Astrocyte of the cerebellum (primary cell): ENCODE results near the gene TEX44.
"Not testable (repeated sequence)": the region's sequence is repeated elsewhere in the genome, so short reads cannot be mapped to it uniquely, and the experiment has no call there.

Source experiments
- DNase-seq: peaks from one replicate; pipeline ENCODE4 v3.0.0-alpha.2; 2011; ENCODE audit warnings: low read depth
- H3K4me3 ChIP-seq: 2 replicates; pipeline ENCODE4 v1.5.1; 2011; ENCODE audit warnings: mild to moderate bottlenecking, low read depth, low read length, moderate library complexity
- in situ Hi-C: cut with HindIII; loops from 2 replicates; pipeline ENCODE4 v1.10.0; 2017; ENCODE audit warnings: low sequenced_read_pairs
- TF ChIP-seq, protein P1 (sequence below): IDR thresholded peaks from 2 replicates; pipeline ENCODE4 v1.5.1; 2012; ENCODE audit warnings: low read length, low read depth, moderate library complexity, mild to moderate bottlenecking; ENCODE audit errors: missing control alignments

The TEX44 gene

DNA sequence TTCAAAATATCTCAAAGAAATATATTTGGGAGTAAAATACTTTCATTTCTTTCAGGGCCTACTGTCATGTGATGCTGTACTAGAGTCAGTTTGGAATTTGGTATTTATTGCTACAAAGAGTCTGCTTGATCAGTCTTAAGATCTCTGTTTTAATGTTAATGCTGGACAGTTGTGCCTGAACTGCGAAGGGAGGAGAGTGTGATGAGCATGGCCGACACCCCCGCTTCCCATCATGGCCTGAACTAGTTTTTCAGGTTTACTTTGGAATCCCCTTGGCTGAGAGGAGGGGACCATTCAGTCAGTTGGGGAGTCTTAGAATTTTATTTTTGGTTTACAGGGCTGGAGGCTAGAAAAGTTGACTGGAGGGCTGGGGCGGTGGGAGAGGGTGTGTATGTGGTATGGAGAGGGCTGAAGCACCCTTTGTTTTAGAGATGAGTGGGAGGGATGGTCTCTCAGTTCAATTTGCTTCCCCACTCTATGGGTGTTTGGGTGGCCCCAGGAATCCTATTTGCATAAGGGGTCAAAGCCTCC is 20.9 kb upstream of the TEX44 start:
- no peak for DNase-seq
- in situ Hi-C loops = no loop called here
- TF ChIP-seq, protein P1, sequence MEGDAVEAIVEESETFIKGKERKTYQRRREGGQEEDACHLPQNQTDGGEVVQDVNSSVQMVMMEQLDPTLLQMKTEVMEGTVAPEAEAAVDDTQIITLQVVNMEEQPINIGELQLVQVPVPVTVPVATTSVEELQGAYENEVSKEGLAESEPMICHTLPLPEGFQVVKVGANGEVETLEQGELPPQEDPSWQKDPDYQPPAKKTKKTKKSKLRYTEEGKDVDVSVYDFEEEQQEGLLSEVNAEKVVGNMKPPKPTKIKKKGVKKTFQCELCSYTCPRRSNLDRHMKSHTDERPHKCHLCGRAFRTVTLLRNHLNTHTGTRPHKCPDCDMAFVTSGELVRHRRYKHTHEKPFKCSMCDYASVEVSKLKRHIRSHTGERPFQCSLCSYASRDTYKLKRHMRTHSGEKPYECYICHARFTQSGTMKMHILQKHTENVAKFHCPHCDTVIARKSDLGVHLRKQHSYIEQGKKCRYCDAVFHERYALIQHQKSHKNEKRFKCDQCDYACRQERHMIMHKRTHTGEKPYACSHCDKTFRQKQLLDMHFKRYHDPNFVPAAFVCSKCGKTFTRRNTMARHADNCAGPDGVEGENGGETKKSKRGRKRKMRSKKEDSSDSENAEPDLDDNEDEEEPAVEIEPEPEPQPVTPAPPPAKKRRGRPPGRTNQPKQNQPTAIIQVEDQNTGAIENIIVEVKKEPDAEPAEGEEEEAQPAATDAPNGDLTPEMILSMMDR = no peak
- no peak overlapping the region for H3K4me3 ChIP-seq

GRCh38 chr2:231573096-231573495 is 19.6 kb upstream of the TEX44 start:
- no peak overlapping the region for H3K4me3 ChIP-seq
- no peak for DNase-seq
- in situ Hi-C loops = no loop called here
- TF ChIP-seq, protein P1 = no peak

- in situ Hi-C loops = no loop called here
Measured at GRCh38 chr2:231573698-231574421, 18.8 kb upstream of the TEX44 start.

GRCh38 chr2:231575612-231576256 is 16.9 kb upstream of the TEX44 start:
- DNase-seq = no peak
- TF ChIP-seq, protein P1 = no peak
- in situ Hi-C loops = no loop called here
- no peak overlapping the region for H3K4me3 ChIP-seq

More at GRCh38 chr2:231573698-231574421, 18.8 kb upstream of the TEX44 start:
- no peak overlapping the region for H3K4me3 ChIP-seq
- TF ChIP-seq, protein P1 = no peak
- DNase-seq = no peak

GRCh38 chr2:231576465-231576864 is 16.2 kb upstream of the TEX44 start:
- no peak for DNase-seq
- no peak overlapping the region for H3K4me3 ChIP-seq
- TF ChIP-seq, protein P1 = no peak
- in situ Hi-C loops = no loop called here

DNA sequence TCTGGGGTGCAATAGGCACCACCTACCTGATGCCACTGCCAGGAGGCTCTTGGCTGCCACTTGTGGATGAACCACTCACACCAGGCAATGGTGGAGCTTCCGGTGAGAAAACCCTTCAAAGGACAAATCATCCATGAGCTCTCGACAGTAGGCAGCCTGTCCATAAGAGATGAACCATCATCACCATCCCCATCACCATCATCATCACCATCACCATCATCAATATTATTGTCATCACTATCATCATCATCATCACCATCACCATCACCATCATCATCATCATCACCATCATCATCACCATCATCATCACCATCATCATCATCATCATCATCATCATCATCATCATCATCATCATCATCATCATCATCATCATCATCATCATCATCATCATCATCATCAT is 14.0 kb upstream of the TEX44 start:
- in situ Hi-C loops, H3K4me3 ChIP-seq, DNase-seq: not testable (repeated sequence)

- DNase-seq = no peak
- TF ChIP-seq, protein P1 = no peak
- in situ Hi-C loops = no loop called here
- no peak overlapping the region for H3K4me3 ChIP-seq
Measured at GRCh38 chr2:231579560-231579959, 13.1 kb upstream of the TEX44 start.
